ENCODE results near the gene TRABD2B. TPM values are rescaled to one million over a fixed set of nuclear protein-coding genes. Genes with fewer than 3 reads are reported as not detected.

TRABD2B gene
- total RNA-seq, 1 experiment from 2014 or later, result 0.36 TPM

GRCh38 chr1:47776667-47777131 lies 220.5 kb downstream of the TRABD2B start:
- H3K27ac Mint-ChIP-seq (ENCODE audit: unreplicated experiment), result no peak overlapping the region
- no peaks in the 10 kb centered on the region for H3K4me1 Mint-ChIP-seq (ENCODE audit: low read depth, unreplicated experiment)
- no peaks in the 10 kb centered on the region for H3K36me3 Mint-ChIP-seq (ENCODE audit: insufficient read depth, unreplicated experiment)
- peaks cover 3% of the 10 kb centered on the region for H3K27me3 Mint-ChIP-seq (ENCODE audit: insufficient read depth, unreplicated experiment)
- no peaks in the 10 kb centered on the region for H3K9me3 Mint-ChIP-seq (ENCODE audit: unreplicated experiment)
- Histone ChIP-seq H3K36me3 (ENCODE audit: control insufficient read depth, insufficient read depth, low read length) (no peaks in the 10 kb centered on the region), H3K9me3 (no peaks in the 10 kb centered on the region), H3K27me3 (replicated peaks; ENCODE audit: control insufficient read depth, insufficient read depth, low read length) (no peaks in the 10 kb centered on the region), H3K4me3 (ENCODE audit: low read depth, low read length) (no peak overlapping the region), H3K4me1 (no peaks in the 10 kb centered on the region)
- POLR2A ChIA-PET, result interaction anchor here (0.6 kb wide), 1 partner anchor 115 kb away, joined by 3 read pairs; no protein-coding TSS in a partner anchor
- CTCF ChIA-PET, result no interaction called here
- no peak overlapping the region for H3K4me3 Mint-ChIP-seq (ENCODE audit: unreplicated experiment)
- TF ChIP-seq CTCF (IDR thresholded peaks at IDR 0.05; ENCODE audit: insufficient read depth in 1 of 2, low read depth in 1 of 2, low read length in 1 of 2, severe bottlenecking in 1 of 2, unreplicated experiment in 1 of 2), result no peak
- no peak for DNase-seq
- BruUV-seq (replicated peaks), result no TSS peak
- intact Hi-C loops (cut with micrococcal nuclease; ENCODE audit: unreplicated experiment), result no loop called here

GRCh38 chr1:47774986-47775834 lies 222.0 kb downstream of the TRABD2B start:
- Mint-ChIP-seq H3K4me1 (ENCODE audit: low read depth, unreplicated experiment) (no peaks in the 10 kb centered on the region), H3K36me3 (ENCODE audit: insufficient read depth, unreplicated experiment) (no peaks in the 10 kb centered on the region), H3K4me3 (ENCODE audit: unreplicated experiment) (no peak overlapping the region), H3K27me3 (ENCODE audit: insufficient read depth, unreplicated experiment) (peaks cover 3% of the 10 kb centered on the region), H3K9me3 (ENCODE audit: unreplicated experiment) (no peaks in the 10 kb centered on the region), H3K27ac (ENCODE audit: unreplicated experiment) (no peak overlapping the region)
- Histone ChIP-seq H3K27me3 (replicated peaks; ENCODE audit: control insufficient read depth, insufficient read depth, low read length) (no peaks in the 10 kb centered on the region), H3K36me3 (ENCODE audit: control insufficient read depth, insufficient read depth, low read length) (no peaks in the 10 kb centered on the region), H3K4me3 (ENCODE audit: low read depth, low read length) (no peak overlapping the region), H3K4me1 (no peaks in the 10 kb centered on the region), H3K9me3 (no peaks in the 10 kb centered on the region)
- intact Hi-C loops (cut with micrococcal nuclease; ENCODE audit: unreplicated experiment), result no loop called here
- ChIA-PET POLR2A (no interaction called here), CTCF (no interaction called here)
- TF ChIP-seq CTCF (IDR thresholded peaks at IDR 0.05; ENCODE audit: insufficient read depth in 1 of 2, low read depth in 1 of 2, low read length in 1 of 2, severe bottlenecking in 1 of 2, unreplicated experiment in 1 of 2), result no peak
- DNase-seq, result no peak
- no TSS peak for BruUV-seq (replicated peaks)

GRCh38 chr1:47772960-47773682 lies 224.1 kb downstream of the TRABD2B start:
- Histone ChIP-seq H3K27me3 (replicated peaks; ENCODE audit: control insufficient read depth, insufficient read depth, low read length) (no peaks in the 10 kb centered on the region), H3K4me3 (ENCODE audit: low read depth, low read length) (no peak overlapping the region), H3K4me1 (no peaks in the 10 kb centered on the region), H3K36me3 (ENCODE audit: control insufficient read depth, insufficient read depth, low read length) (no peaks in the 10 kb centered on the region), H3K9me3 (no peaks in the 10 kb centered on the region)
- BruUV-seq (replicated peaks), result no TSS peak
- Mint-ChIP-seq H3K36me3 (ENCODE audit: insufficient read depth, unreplicated experiment) (no peaks in the 10 kb centered on the region), H3K9me3 (ENCODE audit: unreplicated experiment) (no peaks in the 10 kb centered on the region), H3K4me3 (ENCODE audit: unreplicated experiment) (no peak overlapping the region), H3K4me1 (ENCODE audit: low read depth, unreplicated experiment) (no peaks in the 10 kb centered on the region), H3K27me3 (ENCODE audit: insufficient read depth, unreplicated experiment) (peaks cover 3% of the 10 kb centered on the region), H3K27ac (ENCODE audit: unreplicated experiment) (no peak overlapping the region)
- DNase-seq, result no peak
- TF ChIP-seq CTCF (IDR thresholded peaks at IDR 0.05; ENCODE audit: insufficient read depth in 1 of 2, low read depth in 1 of 2, low read length in 1 of 2, severe bottlenecking in 1 of 2, unreplicated experiment in 1 of 2), result no peak
- CTCF ChIA-PET, result interaction anchor here (0.6 kb wide), 1 partner anchor 335 kb away, joined by 5 read pairs; the partner anchor contains the start of gene FOXD2
- intact Hi-C loops (cut with micrococcal nuclease; ENCODE audit: unreplicated experiment), result no loop called here
- POLR2A ChIA-PET, result no interaction called here
